Fibroblast of the aortic adventitia (primary cell): Measurements from ENCODE around the gene GRIP1. TPM values are rescaled to one million over a fixed set of nuclear protein-coding genes. Genes with fewer than 3 reads are reported as not detected.

Experiments
- DNase-seq: peaks from one replicate; pipeline ENCODE4 v3.0.0-alpha.2; 2010; ENCODE audit warnings: low read depth
- H3K4me3 ChIP-seq: 2 replicates; pipeline ENCODE4 v1.5.1; 2011; ENCODE audit warnings: low read depth, mild to moderate bottlenecking, control low read depth, low read length, moderate library complexity
- total RNA-seq: library from RNA; depleted of rRNA; stranded (reverse); fragments of >200 nt; gene quantifications from 2 replicates; pipeline ENCODE4 v1.2.3, GENCODE V29; 2012; ENCODE audit warnings: low replicate concordance
- TF ChIP-seq, protein P1 (sequence below): IDR thresholded peaks from 2 replicates; pipeline ENCODE4 v1.5.1; 2011; ENCODE audit warnings: mild to moderate bottlenecking, low read length, control low read depth, inconsistent platforms; ENCODE audit not compliant: insufficient read depth

Gene GRIP1
- total RNA-seq, 1 donor = 0.90 TPM

DNA sequence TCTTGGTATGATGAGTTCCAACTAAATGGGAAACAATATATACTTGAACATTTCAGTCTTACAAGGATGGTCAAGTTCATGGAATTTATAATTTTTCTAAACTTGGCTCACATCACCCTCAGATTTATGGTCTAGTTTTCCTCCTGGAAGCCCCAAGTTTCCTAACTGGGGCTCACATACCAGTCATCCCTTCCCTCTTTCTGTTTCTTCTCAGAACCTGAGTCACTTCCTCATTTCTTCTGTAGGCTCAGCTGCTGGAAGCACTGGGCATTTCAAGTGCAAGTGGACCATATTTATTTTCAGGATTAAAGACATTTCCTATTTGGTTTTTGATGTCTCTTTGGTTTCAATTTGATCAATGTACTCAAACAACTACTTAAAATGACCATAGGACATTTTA lies 55.4 kb downstream of the GRIP1 start:
- DNase-seq = no peak
- H3K4me3 ChIP-seq = no peak overlapping the region
- TF ChIP-seq, protein P1, sequence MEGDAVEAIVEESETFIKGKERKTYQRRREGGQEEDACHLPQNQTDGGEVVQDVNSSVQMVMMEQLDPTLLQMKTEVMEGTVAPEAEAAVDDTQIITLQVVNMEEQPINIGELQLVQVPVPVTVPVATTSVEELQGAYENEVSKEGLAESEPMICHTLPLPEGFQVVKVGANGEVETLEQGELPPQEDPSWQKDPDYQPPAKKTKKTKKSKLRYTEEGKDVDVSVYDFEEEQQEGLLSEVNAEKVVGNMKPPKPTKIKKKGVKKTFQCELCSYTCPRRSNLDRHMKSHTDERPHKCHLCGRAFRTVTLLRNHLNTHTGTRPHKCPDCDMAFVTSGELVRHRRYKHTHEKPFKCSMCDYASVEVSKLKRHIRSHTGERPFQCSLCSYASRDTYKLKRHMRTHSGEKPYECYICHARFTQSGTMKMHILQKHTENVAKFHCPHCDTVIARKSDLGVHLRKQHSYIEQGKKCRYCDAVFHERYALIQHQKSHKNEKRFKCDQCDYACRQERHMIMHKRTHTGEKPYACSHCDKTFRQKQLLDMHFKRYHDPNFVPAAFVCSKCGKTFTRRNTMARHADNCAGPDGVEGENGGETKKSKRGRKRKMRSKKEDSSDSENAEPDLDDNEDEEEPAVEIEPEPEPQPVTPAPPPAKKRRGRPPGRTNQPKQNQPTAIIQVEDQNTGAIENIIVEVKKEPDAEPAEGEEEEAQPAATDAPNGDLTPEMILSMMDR = no peak

DNA sequence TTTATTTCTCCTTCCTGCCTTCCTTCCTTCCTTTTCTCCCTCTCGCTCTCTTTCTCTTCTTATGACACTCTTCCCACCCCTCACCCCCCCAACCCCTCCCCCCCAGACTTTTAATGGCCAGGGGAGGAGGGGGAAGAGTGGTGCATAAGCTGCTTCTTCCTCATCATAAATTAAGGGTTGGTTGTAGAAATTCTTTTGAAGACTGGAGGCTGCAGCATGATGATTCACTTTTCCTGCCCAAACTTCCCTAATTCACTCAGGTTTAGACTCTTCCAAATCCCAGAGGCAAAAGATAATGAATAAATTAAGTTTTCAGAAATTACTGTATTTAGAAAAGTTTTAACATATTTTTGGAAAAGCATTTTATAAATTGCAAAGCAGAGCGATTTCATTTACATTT lies 58.2 kb downstream of the GRIP1 start:
- no peak overlapping the region for H3K4me3 ChIP-seq
- TF ChIP-seq, protein P1 = no peak

DNA sequence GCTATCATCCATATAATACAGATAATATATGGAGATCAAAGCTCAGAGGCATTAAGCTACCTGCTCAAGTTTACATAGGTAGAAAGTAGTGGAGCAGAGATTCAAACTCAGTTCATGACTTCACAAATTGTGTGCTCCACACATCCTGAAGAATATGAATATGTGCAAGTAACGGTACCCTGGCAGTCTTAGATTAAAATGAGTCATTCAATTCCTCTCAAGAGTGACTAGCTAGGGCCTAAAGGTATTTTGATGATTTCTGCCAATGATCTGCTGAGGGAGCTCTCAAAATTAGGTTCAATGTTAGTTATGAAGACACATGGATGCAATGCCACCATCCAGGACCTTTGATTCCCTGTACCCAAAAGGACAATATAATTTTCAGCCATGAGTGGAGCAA lies 58.9 kb downstream of the GRIP1 start:
- no peak overlapping the region for H3K4me3 ChIP-seq
- no peak for DNase-seq
- TF ChIP-seq, protein P1 = no peak

More for the DNA sequence above, 58.2 kb downstream of the GRIP1 start:
- no peak for DNase-seq

DNA sequence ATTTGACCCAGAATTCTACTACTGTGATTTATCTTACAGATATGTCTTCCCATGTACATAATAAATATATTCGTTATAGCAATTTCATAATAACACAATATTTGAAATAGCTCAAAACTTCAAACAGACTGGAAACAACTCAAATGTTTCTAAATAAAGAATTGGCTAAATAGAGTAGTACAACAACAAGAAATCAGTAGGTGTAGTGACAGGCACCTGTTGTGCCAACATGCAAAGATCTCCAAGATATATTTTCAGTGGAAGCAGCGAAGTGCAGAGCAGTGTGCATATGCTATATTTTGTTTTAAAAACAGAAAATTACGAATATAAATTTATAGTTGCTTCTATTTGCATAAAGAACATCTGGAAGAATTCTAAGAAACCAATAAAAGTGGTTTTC lies 60.9 kb downstream of the GRIP1 start:
- H3K4me3 ChIP-seq = no peak overlapping the region
- TF ChIP-seq, protein P1 = no peak
- DNase-seq = no peak

DNA sequence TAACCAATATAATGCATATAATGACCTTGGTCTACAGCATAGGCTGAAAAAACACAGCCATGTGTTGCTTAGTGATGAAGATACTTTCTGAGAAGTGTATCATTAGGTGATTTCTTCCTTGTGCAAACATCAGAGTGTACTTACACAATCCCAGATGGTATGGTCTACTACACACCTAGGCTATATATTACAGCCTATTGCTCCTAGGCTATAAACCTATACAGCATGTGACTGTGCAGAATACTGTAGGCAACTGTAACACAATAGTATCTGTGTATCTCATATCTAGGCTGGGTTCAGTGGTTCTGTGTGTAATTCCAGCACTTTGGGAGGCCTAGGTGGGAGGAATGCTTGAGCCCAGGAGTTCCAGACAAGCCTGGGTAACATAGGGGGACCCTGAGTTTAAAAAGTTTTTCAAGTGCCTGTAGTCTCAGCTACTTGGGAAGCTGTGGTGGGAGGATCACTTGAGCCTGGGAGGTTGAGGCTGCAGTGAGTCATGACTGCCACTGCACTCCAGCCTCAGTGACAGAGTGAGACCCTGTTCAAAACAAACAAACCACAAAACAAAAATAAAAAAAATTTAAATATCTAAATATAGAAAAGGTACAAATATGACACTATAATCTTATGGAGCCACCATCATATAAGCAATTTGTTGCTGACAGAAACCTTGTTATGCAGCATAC lies 66.6 kb downstream of the GRIP1 start:
- no peak overlapping the region for H3K4me3 ChIP-seq
- no peak for DNase-seq
- TF ChIP-seq, protein P1 = no peak

DNA sequence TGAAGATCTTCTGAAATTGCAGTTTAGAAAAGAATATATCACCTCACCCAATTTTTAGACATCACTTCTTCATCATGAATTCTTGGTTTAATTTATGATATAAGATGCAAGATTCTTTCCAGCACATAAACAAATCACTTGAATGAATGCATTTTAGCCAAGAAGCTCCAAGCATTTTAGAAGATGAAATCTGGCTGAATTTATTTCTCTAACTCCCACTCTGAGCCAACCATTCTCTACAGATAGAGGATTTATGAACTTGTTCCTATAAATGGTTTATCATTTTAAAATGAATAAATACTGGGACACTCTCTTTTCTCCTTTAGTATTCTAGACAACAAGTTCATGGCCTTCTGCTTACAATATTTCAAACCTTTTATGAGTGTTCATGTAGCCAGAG lies 71.7 kb downstream of the GRIP1 start:
- DNase-seq = no peak
- no peak overlapping the region for H3K4me3 ChIP-seq
- TF ChIP-seq, protein P1 = no peak

DNA sequence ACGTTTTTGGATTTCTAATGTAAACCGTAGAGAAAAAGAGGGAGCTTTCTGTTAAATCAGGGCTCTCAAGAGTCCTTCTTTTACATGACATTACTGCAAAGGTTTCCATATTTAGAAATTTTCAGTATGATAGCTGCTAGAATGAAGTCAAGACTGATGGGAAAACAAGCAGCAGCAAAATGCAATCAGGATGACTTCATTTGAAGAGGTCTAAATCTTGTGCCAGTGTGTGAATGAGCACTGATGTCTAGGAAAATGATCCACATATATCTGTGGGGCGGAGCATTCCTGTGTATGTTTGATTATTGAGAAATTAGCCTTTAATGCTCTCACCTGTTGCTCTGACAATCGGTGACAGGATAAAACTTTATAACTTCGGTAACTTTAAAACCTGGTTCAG lies 73.6 kb downstream of the GRIP1 start:
- TF ChIP-seq, protein P1 = no peak
- no peak overlapping the region for H3K4me3 ChIP-seq
- no peak for DNase-seq
